GM18508 (cell line): ENCODE measurements around the gene SOX10.

Experiments
- ATAC-seq: cut with Tn5 transposase; IDR thresholded peaks from one replicate; pipeline ENCODE4 v1.9.1; 2021; ENCODE audit warnings: moderate number of reproducible peaks; ENCODE audit not compliant: insufficient read depth, unreplicated experiment

SOX10 gene

GRCh38 chr22:38017272-38017920 lies 33.0 kb upstream of the SOX10 start:
- ATAC-seq: no peak

- no peak for ATAC-seq
Measured at GRCh38 chr22:38016182-38017151, 32.1 kb upstream of the SOX10 start.

GRCh38 chr22:38014083-38014482 lies 29.7 kb upstream of the SOX10 start:
- no peak for ATAC-seq

GRCh38 chr22:38012604-38013072 lies 28.3 kb upstream of the SOX10 start:
- ATAC-seq: no peak

- ATAC-seq: no peak
Measured at GRCh38 chr22:38009000-38009806, 24.8 kb upstream of the SOX10 start.

- no peak for ATAC-seq
Measured at GRCh38 chr22:38007330-38007902, 23.1 kb upstream of the SOX10 start.

- ATAC-seq: no peak
Measured at GRCh38 chr22:38006906-38007305, 22.6 kb upstream of the SOX10 start.

GRCh38 chr22:38005943-38006342 lies 21.6 kb upstream of the SOX10 start:
- no peak for ATAC-seq

GRCh38 chr22:37999640-38000272 lies 15.4 kb upstream of the SOX10 start:
- ATAC-seq: no peak

- no peak for ATAC-seq
Measured at GRCh38 chr22:37999236-37999635, 14.9 kb upstream of the SOX10 start.

- no peak for ATAC-seq
Measured at GRCh38 chr22:37998543-37998942, 14.2 kb upstream of the SOX10 start.

GRCh38 chr22:37996515-37997246 lies 12.3 kb upstream of the SOX10 start:
- no peak for ATAC-seq

- ATAC-seq: no peak
Measured at GRCh38 chr22:37996079-37996478, 11.7 kb upstream of the SOX10 start.

- ATAC-seq: no peak
Measured at GRCh38 chr22:37995460-37995859, 11.1 kb upstream of the SOX10 start.

- no peak for ATAC-seq
Measured at GRCh38 chr22:37994982-37995381, 10.6 kb upstream of the SOX10 start.

- no peak for ATAC-seq
Measured at GRCh38 chr22:37994049-37994448, 9.7 kb upstream of the SOX10 start.

- no peak for ATAC-seq
Measured at GRCh38 chr22:37991731-37992442, 7.5 kb upstream of the SOX10 start.

GRCh38 chr22:37990862-37991261 lies 6.5 kb upstream of the SOX10 start:
- no peak for ATAC-seq

- ATAC-seq: no peak
Measured at GRCh38 chr22:37990301-37990700, 5.9 kb upstream of the SOX10 start.
